B cell (primary cell): ENCODE results near the gene C3orf70.

Experiments
- CTCF ChIP-seq: fragments of 200-600 bp; IDR thresholded peaks from one replicate; pipeline ENCODE4 v1.8.0; 2022; ENCODE audit warnings: antibody characterized with exemption, mild to moderate bottlenecking
- EZH2 ChIP-seq: IDR thresholded peaks from 2 replicates; pipeline ENCODE4 v1.6.1; 2012; ENCODE audit warnings: borderline replicate concordance, low read depth, mild to moderate bottlenecking, moderate library complexity, low read length; ENCODE audit not compliant: insufficient read depth, poor library complexity, severe bottlenecking

- TF ChIP-seq CTCF (no peak), EZH2 (no peak)
These were observed 83.5 kb downstream of the C3orf70 start for GRCh38 chr3:185069037-185070030.
